ENCODE measurements around the gene PPP1CB.

DNA sequence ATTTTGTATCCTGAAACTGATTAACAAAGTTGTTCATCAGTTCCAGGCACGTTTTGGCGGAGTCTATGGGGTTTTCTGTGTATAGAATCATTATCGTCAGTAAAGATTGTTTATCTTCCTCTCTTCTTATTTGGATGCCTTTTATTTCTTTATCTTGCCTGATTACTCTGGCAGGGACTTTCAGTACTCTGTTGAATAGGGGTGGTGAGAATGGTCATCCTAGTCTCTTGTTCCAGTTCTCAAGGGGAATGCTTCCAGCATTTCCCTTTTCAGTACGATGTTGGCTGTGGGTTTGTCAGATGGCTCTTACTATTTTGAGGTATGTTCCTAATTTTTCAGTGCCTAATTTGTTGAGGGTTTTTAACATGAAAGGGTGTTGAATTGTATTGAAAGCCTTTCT, 45.0 kb downstream of the PPP1CB start:
- TF ChIP-seq, protein P1, sequence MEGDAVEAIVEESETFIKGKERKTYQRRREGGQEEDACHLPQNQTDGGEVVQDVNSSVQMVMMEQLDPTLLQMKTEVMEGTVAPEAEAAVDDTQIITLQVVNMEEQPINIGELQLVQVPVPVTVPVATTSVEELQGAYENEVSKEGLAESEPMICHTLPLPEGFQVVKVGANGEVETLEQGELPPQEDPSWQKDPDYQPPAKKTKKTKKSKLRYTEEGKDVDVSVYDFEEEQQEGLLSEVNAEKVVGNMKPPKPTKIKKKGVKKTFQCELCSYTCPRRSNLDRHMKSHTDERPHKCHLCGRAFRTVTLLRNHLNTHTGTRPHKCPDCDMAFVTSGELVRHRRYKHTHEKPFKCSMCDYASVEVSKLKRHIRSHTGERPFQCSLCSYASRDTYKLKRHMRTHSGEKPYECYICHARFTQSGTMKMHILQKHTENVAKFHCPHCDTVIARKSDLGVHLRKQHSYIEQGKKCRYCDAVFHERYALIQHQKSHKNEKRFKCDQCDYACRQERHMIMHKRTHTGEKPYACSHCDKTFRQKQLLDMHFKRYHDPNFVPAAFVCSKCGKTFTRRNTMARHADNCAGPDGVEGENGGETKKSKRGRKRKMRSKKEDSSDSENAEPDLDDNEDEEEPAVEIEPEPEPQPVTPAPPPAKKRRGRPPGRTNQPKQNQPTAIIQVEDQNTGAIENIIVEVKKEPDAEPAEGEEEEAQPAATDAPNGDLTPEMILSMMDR (IDR thresholded peaks at IDR 0.05), result no peak
- TF ChIP-seq POLR2AphosphoS5 (IDR thresholded peaks at IDR 0.05; ENCODE audit: low read depth, low read length) (no peak), TCF7L2 (IDR thresholded peaks at IDR 0.05; ENCODE audit: low read depth, low read length) (no peak), SIN3A (IDR thresholded peaks at IDR 0.05; ENCODE audit: borderline replicate concordance, insufficient read depth, low read depth, low read length) (no peak)
- TF ChIP-seq, protein P2, sequence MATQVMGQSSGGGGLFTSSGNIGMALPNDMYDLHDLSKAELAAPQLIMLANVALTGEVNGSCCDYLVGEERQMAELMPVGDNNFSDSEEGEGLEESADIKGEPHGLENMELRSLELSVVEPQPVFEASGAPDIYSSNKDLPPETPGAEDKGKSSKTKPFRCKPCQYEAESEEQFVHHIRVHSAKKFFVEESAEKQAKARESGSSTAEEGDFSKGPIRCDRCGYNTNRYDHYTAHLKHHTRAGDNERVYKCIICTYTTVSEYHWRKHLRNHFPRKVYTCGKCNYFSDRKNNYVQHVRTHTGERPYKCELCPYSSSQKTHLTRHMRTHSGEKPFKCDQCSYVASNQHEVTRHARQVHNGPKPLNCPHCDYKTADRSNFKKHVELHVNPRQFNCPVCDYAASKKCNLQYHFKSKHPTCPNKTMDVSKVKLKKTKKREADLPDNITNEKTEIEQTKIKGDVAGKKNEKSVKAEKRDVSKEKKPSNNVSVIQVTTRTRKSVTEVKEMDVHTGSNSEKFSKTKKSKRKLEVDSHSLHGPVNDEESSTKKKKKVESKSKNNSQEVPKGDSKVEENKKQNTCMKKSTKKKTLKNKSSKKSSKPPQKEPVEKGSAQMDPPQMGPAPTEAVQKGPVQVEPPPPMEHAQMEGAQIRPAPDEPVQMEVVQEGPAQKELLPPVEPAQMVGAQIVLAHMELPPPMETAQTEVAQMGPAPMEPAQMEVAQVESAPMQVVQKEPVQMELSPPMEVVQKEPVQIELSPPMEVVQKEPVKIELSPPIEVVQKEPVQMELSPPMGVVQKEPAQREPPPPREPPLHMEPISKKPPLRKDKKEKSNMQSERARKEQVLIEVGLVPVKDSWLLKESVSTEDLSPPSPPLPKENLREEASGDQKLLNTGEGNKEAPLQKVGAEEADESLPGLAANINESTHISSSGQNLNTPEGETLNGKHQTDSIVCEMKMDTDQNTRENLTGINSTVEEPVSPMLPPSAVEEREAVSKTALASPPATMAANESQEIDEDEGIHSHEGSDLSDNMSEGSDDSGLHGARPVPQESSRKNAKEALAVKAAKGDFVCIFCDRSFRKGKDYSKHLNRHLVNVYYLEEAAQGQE (IDR thresholded peaks at IDR 0.05; ENCODE audit: insufficient read depth in 1 of 2, low read depth in 2 of 2, low read length in 1 of 2), result no peak
